K562 (cell line): ENCODE data around the gene SYMPK. TPM values are rescaled to one million over a fixed set of nuclear protein-coding genes. Genes with fewer than 3 reads are reported as not detected.

ENCODE experiments used
- ATAC-seq: fragments of 200-7000 bp; cut with Tn5 transposase; 3 replicates; pipeline ENCODE4 v1.9.1; 2020; ENCODE audit warnings: moderate library complexity
- BruUV-seq: library from RNA; stranded (reverse); fragments of 400-500 nt; replicated peaks from 2 replicates; lab custom pipeline; 2021; lab: Mats Ljungman, UMichigan
- CTCF ChIA-PET: fragments of 300-600 bp; formaldehyde crosslinking; extraction: SDS; loops from one replicate; lab custom pipeline; 2021; ENCODE audit warnings: low intra/inter-chr PET ratio; lab: Yijun Ruan, JAX
- POLR2A ChIA-PET: fragments of 300-600, 350-650 bp; sonication (Branson Sonifier 250); formaldehyde crosslinking; extraction: SDS; loops from one replicate; lab custom pipeline; 2021; ENCODE audit warnings: antibody characterized with exemption, inconsistent platforms; lab: Yijun Ruan, JAX
- DNase-seq, 4 experiments: peaks; one replicate each; pipeline versions ENCODE4 v3.0.0 to v3.0.0-alpha.2; 2011 to 2018; ENCODE audit warnings: low spot score in 3 of 4, mixed read lengths in 3 of 4; ENCODE audit errors: extremely low read depth in 1 of 4
- FAIRE-seq: peaks from 2 replicates; lab custom pipeline; 2011; peaks lifted over from hg19 to GRCh38; lab: Jason Lieb, UNC
- H2AFZ ChIP-seq: 2 replicates; pipeline ENCODE4 v1.6.0; 2011; ENCODE audit warnings: low read depth, low read length, control low read depth, inconsistent platforms
- H3K27ac ChIP-seq: fragments of 200-600 bp; 3 replicates; pipeline ENCODE4 v1.8.0; 2011; ENCODE audit warnings: low read depth, mild to moderate bottlenecking, control low read depth, inconsistent platforms, low read length, moderate library complexity, mixed read lengths; ENCODE audit errors: extremely low read depth
- H3K27me3 ChIP-seq, 2 experiments: fragments of 300-600 bp in 1 of 2; 2 replicates in 1 of 2; 3 replicates in 1 of 2; pipeline versions ENCODE4 v1.6.0 to v1.8.0; 2011; ENCODE audit warnings: inconsistent platforms in 2 of 2, low read length in 2 of 2, mild to moderate bottlenecking in 1 of 2, mixed read lengths in 1 of 2, moderate library complexity in 1 of 2; ENCODE audit not compliant: control insufficient read depth in 2 of 2, insufficient read depth in 2 of 2
- H3K36me3 ChIP-seq: fragments of 300-600 bp; 3 replicates; pipeline ENCODE4 v1.8.0; 2011; ENCODE audit warnings: mild to moderate bottlenecking, low read length, inconsistent platforms; ENCODE audit not compliant: control insufficient read depth, insufficient read depth
- H3K4me1 ChIP-seq, 2 experiments: fragments of 200-600 bp in 1 of 2; replicated peaks in 1 of 2; 2 replicates in 1 of 2; 3 replicates in 1 of 2; pipeline versions ENCODE4 v1.5.1 to v1.8.0; 2011; ENCODE audit warnings: inconsistent platforms in 2 of 2, low read length in 2 of 2, mild to moderate bottlenecking in 1 of 2, mixed read lengths in 1 of 2, moderate library complexity in 1 of 2; ENCODE audit not compliant: control insufficient read depth in 2 of 2, insufficient read depth in 2 of 2
- H3K4me2 ChIP-seq: 2 replicates; pipeline ENCODE4 v1.6.1; 2011; ENCODE audit warnings: low read length, control low read depth, inconsistent platforms, mixed read lengths; ENCODE audit not compliant: insufficient read depth
- H3K4me3 ChIP-seq: fragments of 200-600 bp; sonication (generic), shearing (Covaris generic); 2 replicates; pipeline ENCODE4 v1.5.1; 2016; ENCODE audit warnings: control low read depth, inconsistent platforms
- H3K79me2 ChIP-seq: fragments of 200-600 bp; 3 replicates; pipeline ENCODE4 v1.8.0; 2011; ENCODE audit warnings: low read length, inconsistent platforms; ENCODE audit not compliant: control insufficient read depth, insufficient read depth
- H3K9ac ChIP-seq, 2 experiments: 2 replicates each; pipeline versions ENCODE4 v1.6.0 to v1.6.1; 2011; ENCODE audit warnings: low read depth in 2 of 2, low read length in 2 of 2, control low read depth in 1 of 2, inconsistent platforms in 1 of 2, mild to moderate bottlenecking in 1 of 2, mixed read lengths in 1 of 2; ENCODE audit not compliant: insufficient read depth in 1 of 2
- H3K9me1 ChIP-seq: one replicate; pipeline ENCODE4 v1.6.0; 2011; ENCODE audit warnings: inconsistent platforms, mild to moderate bottlenecking, low read length, moderate library complexity; ENCODE audit not compliant: control insufficient read depth, insufficient read depth
- H3K9me3 ChIP-seq: replicated peaks from 2 replicates; pipeline ENCODE4 v1.5.1; 2011; ENCODE audit warnings: low read depth, low read length, inconsistent platforms; ENCODE audit not compliant: control insufficient read depth, insufficient read depth
- H4K20me1 ChIP-seq: replicated peaks from 2 replicates; pipeline ENCODE4 v1.6.1; 2011; ENCODE audit warnings: low read length, inconsistent platforms, mixed read lengths; ENCODE audit not compliant: control insufficient read depth, insufficient read depth
- CBX5 ChIP-seq: IDR thresholded peaks from 2 replicates; pipeline ENCODE4 v1.6.1; 2014; ENCODE audit warnings: low read depth, borderline replicate concordance
- EGR1 ChIP-seq: fragments of 450-650 bp; conservative IDR thresholded peaks from 2 replicates; pipeline ENCODE4 v1.6.1; 2017; ENCODE audit warnings: mild to moderate bottlenecking
- ELK3 ChIP-seq: fragments of 450-650 bp; formaldehyde crosslinking; IDR thresholded peaks from 2 replicates; pipeline ENCODE4 v1.4.0; 2020; ENCODE audit warnings: mild to moderate bottlenecking
- HLTF ChIP-seq: fragments of 450-650 bp; IDR thresholded peaks from 2 replicates; pipeline ENCODE4 v1.6.1; 2016
- HNRNPL ChIP-seq: fragments of 200-400 bp; formaldehyde crosslinking; IDR thresholded peaks from 2 replicates; pipeline ENCODE4 v1.6.1; 2017; ENCODE audit warnings: low read depth, mild to moderate bottlenecking, low read length
- NEUROD1 ChIP-seq: fragments of 150-350 bp; IDR thresholded peaks from 2 replicates; pipeline ENCODE4 v1.6.1; 2014; ENCODE audit warnings: borderline replicate concordance, low read length, low read depth; ENCODE audit not compliant: partially characterized antibody
- RBFOX2 ChIP-seq: fragments of 200-400 bp; formaldehyde crosslinking; IDR thresholded peaks from 2 replicates; pipeline ENCODE4 v1.6.1; 2017; ENCODE audit warnings: low read depth, mild to moderate bottlenecking, low read length, moderate library complexity
- SAFB2 ChIP-seq: fragments of 200-400 bp; formaldehyde crosslinking; IDR thresholded peaks from 2 replicates; pipeline ENCODE4 v1.6.1; 2018; ENCODE audit warnings: borderline replicate concordance, low read length, low read depth, moderate library complexity; ENCODE audit not compliant: severe bottlenecking
- THAP12 ChIP-seq: fragments of 250-450 bp; sonication (Bioruptor Pico); IDR thresholded peaks from 2 replicates; pipeline ENCODE4 v1.9.0; 2021; ENCODE audit warnings: mild to moderate bottlenecking, inconsistent platforms
- ZBTB5 ChIP-seq: fragments of 450-650 bp; IDR thresholded peaks from 2 replicates; pipeline ENCODE4 v1.6.1; 2017; ENCODE audit warnings: antibody characterized with exemption
- ZKSCAN3 ChIP-seq: fragments of 250-450 bp; sonication (Bioruptor Pico); IDR thresholded peaks from 2 replicates; pipeline ENCODE4 v1.4.0; 2020
- ZNF134 ChIP-seq: fragments of 250-450 bp; sonication (Bioruptor Pico); conservative IDR thresholded peaks from 2 replicates; pipeline ENCODE4 v1.4.0; 2020
- ZNF764 ChIP-seq: fragments of 250-450 bp; sonication (Bioruptor Pico); IDR thresholded peaks from 2 replicates; pipeline ENCODE4 v1.4.0; 2020; ENCODE audit warnings: low read depth, mild to moderate bottlenecking, moderate library complexity
- WGBS: fragments of 100-300 bp; shearing (Covaris generic); methylation state at CpG from one replicate; pipeline ENCODE4 v1.1.6; 2016; ENCODE audit warnings: low coverage, mixed read lengths; ENCODE audit not compliant: insufficient coverage; ENCODE audit errors: missing lambda C conversion rate; 5-methylcytosine and 5-hydroxymethylcytosine counted together
- in situ Hi-C: fragments of 300-500 bp; cut with MboI; formaldehyde crosslinking; loops from 4 replicates; pipeline ENCODE4 v1.15.0; 2018; ENCODE audit warnings: inconsistent platforms, mixed read lengths
- intact Hi-C: fragments of 100-400 bp; cut with micrococcal nuclease; formaldehyde crosslinking; loops from 2 replicates; pipeline ENCODE4 v1.14.2; 2022
- polyA plus RNA-seq, 8 experiments: library from polyadenylated mRNA; depleted of rRNA in 4 of 8; stranded (reverse) in 5 of 8; unstranded in 3 of 8; fragments of >200 nt; fragmentation: Nextera tagmentation in 2 of 8; fragmentation: Illumina TruSeq in 1 of 8; extraction: Ambion mirVana in 2 of 8; extraction: Trizol in 1 of 8; gene quantifications; 2 replicates each; pipeline versions ENCODE4 v1.2.1 to v1.2.3, GENCODE V29; 2011 to 2014; ENCODE audit warnings: inconsistent platforms in 1 of 8, missing spikeins in 1 of 8
- total RNA-seq, 7 experiments: library from RNA; depleted of rRNA in 6 of 7; stranded (reverse); fragments of >200 nt in 6 of 7; fragmentation: Illumina TruSeq in 2 of 7; extraction: Trizol in 2 of 7; gene quantifications; 2 replicates each; pipeline versions ENCODE4 v1.2.1 to v1.2.3, GENCODE V29; 2011 to 2021; ENCODE audit warnings: low replicate concordance in 1 of 7

Gene SYMPK
- total and polyA plus RNA-seq, 9 of the 15 experiments (the other 6 are each of a cell fraction or from before 2014, with no cell fraction given): 0.73 to 95.5 (median 58.4) TPM

GRCh38 chr19:45884682-45885555 is 22.0 kb upstream of the SYMPK start (continued):
- TF ChIP-seq ZBTB5: no peak
- no peak for TF ChIP-seq NEUROD1
- peak; percentile 77 for TF ChIP-seq EGR1

- intact Hi-C loops (loop anchor here (1.0 kb wide), 2 partner anchors 21 to 67 kb away; partner anchors contain the start of gene SYMPK), in situ Hi-C loops (no loop called here)
- H3K9ac ChIP-seq: peak overlapping the region in 1 of 2 experiments; percentile 49; a peak in 2 of 4 replicates
- peaks cover 34 to 58% of the 10 kb centered on the region in 2 experiments; a peak in 4 of 5 replicates for H3K4me1 ChIP-seq
- no peak for FAIRE-seq
- no peaks in the 10 kb centered on the region for H3K27me3 ChIP-seq
- no peaks in the 10 kb centered on the region for H4K20me1 ChIP-seq
- ChIA-PET POLR2A (interaction anchor here (0.6 to 2.3 kb wide), 2 partner anchors 19 to 21 kb away, joined by 4 to 12 read pairs; partner anchors contain the start of gene MYPOP), CTCF (interaction anchor here (0.5 to 4.9 kb wide), 3 partner anchors 20 to 67 kb away, joined by 3 to 102 read pairs (median 56); partner anchors contain the start of genes FOXA3 and SYMPK)
- no peak overlapping the region for H2AFZ ChIP-seq
- H3K4me3 ChIP-seq: no peak overlapping the region
- peaks cover 13% of the 10 kb centered on the region; the same call in 1 of the 3 replicates for H3K36me3 ChIP-seq
- no peak overlapping the region for H3K4me2 ChIP-seq
- DNase-seq: no peak
- H3K9me1 ChIP-seq: no peaks in the 10 kb centered on the region
- H3K27ac ChIP-seq: no peak overlapping the region
- no peak for ATAC-seq
- peaks cover 25% of the 10 kb centered on the region for H3K79me2 ChIP-seq
- no TSS peak for BruUV-seq
- H3K9me3 ChIP-seq: no peaks in the 10 kb centered on the region
- 89% methylated on average over 17 of the region's 57 CpGs for WGBS
- peak; percentile 39; the same call in 1 of the 2 replicates for TF ChIP-seq RBFOX2
- TF ChIP-seq CBX5: no peak
- no peak for TF ChIP-seq ELK3 (CRISPR knock-in tag)
- no peak for TF ChIP-seq ZNF764 (CRISPR knock-in tag)
- no peak for TF ChIP-seq HLTF
- no peak for TF ChIP-seq ZKSCAN3 (CRISPR knock-in tag)
- TF ChIP-seq HNRNPL: peak; percentile 62
- no peak for TF ChIP-seq ZNF134 (CRISPR knock-in tag)
- 0 out of 2 replicates have a peak, but pooled peaks have one; percentile 45 for TF ChIP-seq THAP12 (CRISPR knock-in tag)
- TF ChIP-seq SAFB2: no peak
These were observed 21.1 kb upstream of the SYMPK start for GRCh38 chr19:45883881-45884681.
